HepG2 (cell line): Measurements from ENCODE around the gene GSK3A. TPM values are rescaled to one million over a fixed set of nuclear protein-coding genes. Genes with fewer than 3 reads are reported as not detected.

Experiments used
- GABPA ChIP-seq, 2 experiments: IDR thresholded peaks; 2 replicates each; pipeline ENCODE4 v1.6.1; 2011 to 2016; ENCODE audit warnings: low read depth in 2 of 2, low read length in 1 of 2, missing biosample characterization in 1 of 2, missing genetic modification characterization in 1 of 2
- HOXA3 ChIP-seq: sonication (generic); formaldehyde crosslinking; IDR thresholded peaks from 2 replicates; pipeline ENCODE4 v1.5.0; 2020; ENCODE audit warnings: missing genetic modification reagents
- MAZ ChIP-seq, 2 experiments: sonication (generic) in 1 of 2; formaldehyde crosslinking in 1 of 2; IDR thresholded peaks; 2 replicates each; pipeline versions ENCODE4 v1.5.0 to v1.6.1; 2012 to 2020; ENCODE audit warnings: low read depth in 2 of 2, mild to moderate bottlenecking in 2 of 2, borderline replicate concordance in 1 of 2, improper control_type of control experiment in 1 of 2, low read length in 1 of 2, missing genetic modification reagents in 1 of 2, moderate library complexity in 1 of 2
- PLRG1 ChIP-seq: fragments of 450-650 bp; conservative IDR thresholded peaks from 2 replicates; pipeline ENCODE4 v1.6.1; 2016
- ZNF292 ChIP-seq: sonication (generic); formaldehyde crosslinking; IDR thresholded peaks from 2 replicates; pipeline ENCODE4 v1.8.1; 2022; ENCODE audit warnings: mild to moderate bottlenecking, low read depth, missing genetic modification reagents, borderline replicate concordance
- ZNF616 ChIP-seq: sonication (generic); formaldehyde crosslinking; IDR thresholded peaks from 2 replicates; pipeline ENCODE4 v1.5.0; 2020; ENCODE audit warnings: low read depth, mild to moderate bottlenecking, missing genetic modification reagents
- polyA plus RNA-seq, 8 experiments: library from polyadenylated mRNA; depleted of rRNA in 3 of 8; stranded (reverse) in 7 of 8; unstranded in 1 of 8; fragments of >200 nt; fragmentation: Illumina TruSeq in 4 of 8; extraction: Trizol in 4 of 8; gene quantifications; 2 replicates each; pipeline versions ENCODE4 v1.2.1 to v1.2.3, GENCODE V29; 2011 to 2016; ENCODE audit warnings: low read depth in 4 of 8, missing spikeins in 1 of 8, mixed read lengths in 1 of 8; ENCODE audit not compliant: insufficient read depth in 1 of 8
- total RNA-seq, 5 experiments: library from RNA; depleted of rRNA; stranded (reverse); fragments of >200 nt; fragmentation: Illumina TruSeq; extraction: Trizol; gene quantifications; 2 replicates each; pipeline ENCODE4 v1.2.3, GENCODE V29; 2016; ENCODE audit warnings: low read depth in 1 of 5
- TF ChIP-seq, protein P1 (sequence below): sonication (generic); formaldehyde crosslinking; IDR thresholded peaks from 2 replicates; pipeline ENCODE4 v1.5.0; 2020; ENCODE audit warnings: missing genetic modification reagents
- TF ChIP-seq, protein P2 (sequence below): sonication (generic); formaldehyde crosslinking; IDR thresholded peaks from 2 replicates; pipeline ENCODE4 v1.4.0; 2020; ENCODE audit warnings: mild to moderate bottlenecking, missing genetic modification reagents
- TF ChIP-seq, protein P3 (sequence below): sonication (generic); formaldehyde crosslinking; IDR thresholded peaks from 2 replicates; pipeline ENCODE4 v1.9.0; 2021; ENCODE audit warnings: mild to moderate bottlenecking, missing genetic modification reagents
- TF ChIP-seq, protein P4 (sequence below): sonication (generic); formaldehyde crosslinking; IDR thresholded peaks from 2 replicates; pipeline ENCODE4 v1.9.0; 2021; ENCODE audit warnings: missing genetic modification reagents, mild to moderate bottlenecking, borderline replicate concordance
- TF ChIP-seq, protein P5 (sequence below): IDR thresholded peaks from 2 replicates; pipeline ENCODE4 v1.6.1; 2016; ENCODE audit warnings: low read depth, control low read depth

Gene GSK3A
- total and polyA plus RNA-seq, 2 of the 13 experiments (the other 11 are each of a cell fraction or from before 2014, with no cell fraction given) = 16.9 to 52.5 TPM

DNA sequence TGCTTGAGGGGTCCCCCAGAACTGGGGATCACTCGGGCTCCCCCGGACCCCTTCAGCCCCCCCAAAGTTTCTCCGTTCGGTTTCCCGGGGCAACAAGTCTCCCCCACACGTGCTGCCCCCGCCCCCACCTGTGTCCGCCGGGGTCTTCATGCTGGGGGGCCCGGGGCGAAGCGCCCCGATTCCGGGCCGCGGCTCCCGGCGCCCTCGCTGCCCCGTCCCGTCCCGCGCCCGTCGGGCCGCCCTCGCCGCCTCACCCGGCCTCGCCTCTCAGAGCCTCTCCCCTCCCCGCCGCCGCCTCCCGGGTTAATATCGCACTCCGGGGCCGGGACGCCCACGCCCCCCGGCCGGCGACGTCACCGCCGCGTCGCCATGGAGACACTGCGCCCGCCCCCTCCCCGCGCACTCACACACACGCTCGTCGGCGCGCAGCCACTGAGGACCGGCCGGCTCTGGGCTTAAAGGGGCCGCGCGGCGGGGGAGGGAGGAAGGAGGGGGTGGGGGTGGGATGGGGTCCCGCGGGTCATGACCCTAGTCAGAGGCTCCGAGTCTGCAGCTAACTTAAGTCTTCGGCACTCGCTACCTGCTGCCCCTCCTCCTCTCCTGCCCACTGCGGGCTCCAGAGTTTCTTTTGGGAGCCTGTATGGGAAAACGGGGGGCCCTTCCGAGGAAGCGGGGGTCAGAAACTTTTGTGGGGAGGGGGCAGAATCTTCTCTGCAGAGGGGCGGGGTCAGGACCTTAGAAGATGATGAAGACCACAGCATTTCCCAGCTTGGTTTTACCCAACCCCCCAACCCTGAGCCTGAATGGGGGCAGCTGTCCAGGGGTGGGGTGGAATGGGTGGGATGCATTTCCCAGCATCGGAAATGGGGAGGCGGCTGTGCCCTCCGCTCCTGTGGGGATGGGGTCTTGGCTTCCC is 12.7 kb upstream of the GSK3A start, which contains the start of gene ERF (continued):
- TF ChIP-seq MAZ (IDR thresholded peaks at IDR 0.05; ENCODE audit: borderline replicate concordance, low read depth, low read length) (peak; percentile 90), MAZ (CRISPR knock-in tag; IDR thresholded peaks at IDR 0.05; ENCODE audit: low read depth) (peak; percentile 62; the same call in 1 of the 2 replicates), GABPA (IDR thresholded peaks at IDR 0.05; ENCODE audit: low read depth, low read length) (no peak), GABPA (CRISPR knock-in tag; IDR thresholded peaks at IDR 0.05; ENCODE audit: low read depth) (no peak), HOXA3 (peak; percentile 45; the same call in 1 of the 2 replicates), ZNF292 (no peak), PLRG1 (no peak), ZNF616 (no peak)
- TF ChIP-seq, protein P1, sequence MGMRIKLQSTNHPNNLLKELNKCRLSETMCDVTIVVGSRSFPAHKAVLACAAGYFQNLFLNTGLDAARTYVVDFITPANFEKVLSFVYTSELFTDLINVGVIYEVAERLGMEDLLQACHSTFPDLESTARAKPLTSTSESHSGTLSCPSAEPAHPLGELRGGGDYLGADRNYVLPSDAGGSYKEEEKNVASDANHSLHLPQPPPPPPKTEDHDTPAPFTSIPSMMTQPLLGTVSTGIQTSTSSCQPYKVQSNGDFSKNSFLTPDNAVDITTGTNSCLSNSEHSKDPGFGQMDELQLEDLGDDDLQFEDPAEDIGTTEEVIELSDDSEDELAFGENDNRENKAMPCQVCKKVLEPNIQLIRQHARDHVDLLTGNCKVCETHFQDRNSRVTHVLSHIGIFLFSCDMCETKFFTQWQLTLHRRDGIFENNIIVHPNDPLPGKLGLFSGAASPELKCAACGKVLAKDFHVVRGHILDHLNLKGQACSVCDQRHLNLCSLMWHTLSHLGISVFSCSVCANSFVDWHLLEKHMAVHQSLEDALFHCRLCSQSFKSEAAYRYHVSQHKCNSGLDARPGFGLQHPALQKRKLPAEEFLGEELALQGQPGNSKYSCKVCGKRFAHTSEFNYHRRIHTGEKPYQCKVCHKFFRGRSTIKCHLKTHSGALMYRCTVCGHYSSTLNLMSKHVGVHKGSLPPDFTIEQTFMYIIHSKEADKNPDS = no peak
- TF ChIP-seq, protein P2, sequence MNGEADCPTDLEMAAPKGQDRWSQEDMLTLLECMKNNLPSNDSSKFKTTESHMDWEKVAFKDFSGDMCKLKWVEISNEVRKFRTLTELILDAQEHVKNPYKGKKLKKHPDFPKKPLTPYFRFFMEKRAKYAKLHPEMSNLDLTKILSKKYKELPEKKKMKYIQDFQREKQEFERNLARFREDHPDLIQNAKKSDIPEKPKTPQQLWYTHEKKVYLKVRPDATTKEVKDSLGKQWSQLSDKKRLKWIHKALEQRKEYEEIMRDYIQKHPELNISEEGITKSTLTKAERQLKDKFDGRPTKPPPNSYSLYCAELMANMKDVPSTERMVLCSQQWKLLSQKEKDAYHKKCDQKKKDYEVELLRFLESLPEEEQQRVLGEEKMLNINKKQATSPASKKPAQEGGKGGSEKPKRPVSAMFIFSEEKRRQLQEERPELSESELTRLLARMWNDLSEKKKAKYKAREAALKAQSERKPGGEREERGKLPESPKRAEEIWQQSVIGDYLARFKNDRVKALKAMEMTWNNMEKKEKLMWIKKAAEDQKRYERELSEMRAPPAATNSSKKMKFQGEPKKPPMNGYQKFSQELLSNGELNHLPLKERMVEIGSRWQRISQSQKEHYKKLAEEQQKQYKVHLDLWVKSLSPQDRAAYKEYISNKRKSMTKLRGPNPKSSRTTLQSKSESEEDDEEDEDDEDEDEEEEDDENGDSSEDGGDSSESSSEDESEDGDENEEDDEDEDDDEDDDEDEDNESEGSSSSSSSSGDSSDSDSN = no peak; the same call in 1 of the 2 replicates
- TF ChIP-seq, protein P3, sequence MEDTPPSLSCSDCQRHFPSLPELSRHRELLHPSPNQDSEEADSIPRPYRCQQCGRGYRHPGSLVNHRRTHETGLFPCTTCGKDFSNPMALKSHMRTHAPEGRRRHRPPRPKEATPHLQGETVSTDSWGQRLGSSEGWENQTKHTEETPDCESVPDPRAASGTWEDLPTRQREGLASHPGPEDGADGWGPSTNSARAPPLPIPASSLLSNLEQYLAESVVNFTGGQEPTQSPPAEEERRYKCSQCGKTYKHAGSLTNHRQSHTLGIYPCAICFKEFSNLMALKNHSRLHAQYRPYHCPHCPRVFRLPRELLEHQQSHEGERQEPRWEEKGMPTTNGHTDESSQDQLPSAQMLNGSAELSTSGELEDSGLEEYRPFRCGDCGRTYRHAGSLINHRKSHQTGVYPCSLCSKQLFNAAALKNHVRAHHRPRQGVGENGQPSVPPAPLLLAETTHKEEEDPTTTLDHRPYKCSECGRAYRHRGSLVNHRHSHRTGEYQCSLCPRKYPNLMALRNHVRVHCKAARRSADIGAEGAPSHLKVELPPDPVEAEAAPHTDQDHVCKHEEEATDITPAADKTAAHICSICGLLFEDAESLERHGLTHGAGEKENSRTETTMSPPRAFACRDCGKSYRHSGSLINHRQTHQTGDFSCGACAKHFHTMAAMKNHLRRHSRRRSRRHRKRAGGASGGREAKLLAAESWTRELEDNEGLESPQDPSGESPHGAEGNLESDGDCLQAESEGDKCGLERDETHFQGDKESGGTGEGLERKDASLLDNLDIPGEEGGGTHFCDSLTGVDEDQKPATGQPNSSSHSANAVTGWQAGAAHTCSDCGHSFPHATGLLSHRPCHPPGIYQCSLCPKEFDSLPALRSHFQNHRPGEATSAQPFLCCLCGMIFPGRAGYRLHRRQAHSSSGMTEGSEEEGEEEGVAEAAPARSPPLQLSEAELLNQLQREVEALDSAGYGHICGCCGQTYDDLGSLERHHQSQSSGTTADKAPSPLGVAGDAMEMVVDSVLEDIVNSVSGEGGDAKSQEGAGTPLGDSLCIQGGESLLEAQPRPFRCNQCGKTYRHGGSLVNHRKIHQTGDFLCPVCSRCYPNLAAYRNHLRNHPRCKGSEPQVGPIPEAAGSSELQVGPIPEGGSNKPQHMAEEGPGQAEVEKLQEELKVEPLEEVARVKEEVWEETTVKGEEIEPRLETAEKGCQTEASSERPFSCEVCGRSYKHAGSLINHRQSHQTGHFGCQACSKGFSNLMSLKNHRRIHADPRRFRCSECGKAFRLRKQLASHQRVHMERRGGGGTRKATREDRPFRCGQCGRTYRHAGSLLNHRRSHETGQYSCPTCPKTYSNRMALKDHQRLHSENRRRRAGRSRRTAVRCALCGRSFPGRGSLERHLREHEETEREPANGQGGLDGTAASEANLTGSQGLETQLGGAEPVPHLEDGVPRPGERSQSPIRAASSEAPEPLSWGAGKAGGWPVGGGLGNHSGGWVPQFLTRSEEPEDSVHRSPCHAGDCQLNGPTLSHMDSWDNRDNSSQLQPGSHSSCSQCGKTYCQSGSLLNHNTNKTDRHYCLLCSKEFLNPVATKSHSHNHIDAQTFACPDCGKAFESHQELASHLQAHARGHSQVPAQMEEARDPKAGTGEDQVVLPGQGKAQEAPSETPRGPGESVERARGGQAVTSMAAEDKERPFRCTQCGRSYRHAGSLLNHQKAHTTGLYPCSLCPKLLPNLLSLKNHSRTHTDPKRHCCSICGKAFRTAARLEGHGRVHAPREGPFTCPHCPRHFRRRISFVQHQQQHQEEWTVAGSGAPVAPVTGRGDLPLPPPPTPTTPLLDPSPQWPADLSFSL (CRISPR knock-in tag) = no peak
- TF ChIP-seq, protein P4, sequence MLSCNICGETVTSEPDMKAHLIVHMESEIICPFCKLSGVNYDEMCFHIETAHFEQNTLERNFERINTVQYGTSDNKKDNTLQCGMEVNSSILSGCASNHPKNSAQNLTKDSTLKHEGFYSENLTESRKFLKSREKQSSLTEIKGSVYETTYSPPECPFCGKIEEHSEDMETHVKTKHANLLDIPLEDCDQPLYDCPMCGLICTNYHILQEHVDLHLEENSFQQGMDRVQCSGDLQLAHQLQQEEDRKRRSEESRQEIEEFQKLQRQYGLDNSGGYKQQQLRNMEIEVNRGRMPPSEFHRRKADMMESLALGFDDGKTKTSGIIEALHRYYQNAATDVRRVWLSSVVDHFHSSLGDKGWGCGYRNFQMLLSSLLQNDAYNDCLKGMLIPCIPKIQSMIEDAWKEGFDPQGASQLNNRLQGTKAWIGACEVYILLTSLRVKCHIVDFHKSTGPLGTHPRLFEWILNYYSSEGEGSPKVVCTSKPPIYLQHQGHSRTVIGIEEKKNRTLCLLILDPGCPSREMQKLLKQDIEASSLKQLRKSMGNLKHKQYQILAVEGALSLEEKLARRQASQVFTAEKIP = no peak
- TF ChIP-seq, protein P5, sequence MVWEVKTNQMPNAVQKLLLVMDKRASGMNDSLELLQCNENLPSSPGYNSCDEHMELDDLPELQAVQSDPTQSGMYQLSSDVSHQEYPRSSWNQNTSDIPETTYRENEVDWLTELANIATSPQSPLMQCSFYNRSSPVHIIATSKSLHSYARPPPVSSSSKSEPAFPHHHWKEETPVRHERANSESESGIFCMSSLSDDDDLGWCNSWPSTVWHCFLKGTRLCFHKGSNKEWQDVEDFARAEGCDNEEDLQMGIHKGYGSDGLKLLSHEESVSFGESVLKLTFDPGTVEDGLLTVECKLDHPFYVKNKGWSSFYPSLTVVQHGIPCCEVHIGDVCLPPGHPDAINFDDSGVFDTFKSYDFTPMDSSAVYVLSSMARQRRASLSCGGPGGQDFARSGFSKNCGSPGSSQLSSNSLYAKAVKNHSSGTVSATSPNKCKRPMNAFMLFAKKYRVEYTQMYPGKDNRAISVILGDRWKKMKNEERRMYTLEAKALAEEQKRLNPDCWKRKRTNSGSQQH = no peak
